C4-2B (cell line): ENCODE measurements around the gene ECT2.

Experiments used
- ZFX ChIP-seq: fragments of 450-650 bp; IDR thresholded peaks from 2 replicates; pipeline ENCODE4 v1.6.1; 2017
- TF ChIP-seq, protein P1 (sequence below): fragments of 450-650 bp; conservative IDR thresholded peaks from 2 replicates; pipeline ENCODE4 v1.5.1; 2017; ENCODE audit warnings: mild to moderate bottlenecking

DNA sequence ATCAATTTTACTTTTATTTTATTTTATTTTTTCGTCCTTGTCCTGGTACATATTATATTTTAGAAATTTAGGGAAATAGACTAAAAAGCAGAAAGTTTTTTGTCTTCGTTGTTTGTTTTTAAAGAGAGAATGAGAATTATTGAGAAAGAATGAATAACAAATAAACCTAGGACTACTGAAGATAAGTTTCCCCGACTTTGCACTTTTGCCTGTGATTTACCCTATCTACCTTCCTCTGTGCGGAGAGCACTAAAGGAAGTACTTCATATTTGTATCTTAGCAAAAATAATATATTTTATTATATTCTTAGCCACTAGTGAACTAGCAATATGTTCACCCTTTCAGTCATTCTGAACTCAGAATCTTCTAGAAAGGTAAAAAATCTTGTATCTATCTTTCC is 60.6 kb downstream of the ECT2 start:
- no peak for TF ChIP-seq ZFX
- TF ChIP-seq, protein P1, sequence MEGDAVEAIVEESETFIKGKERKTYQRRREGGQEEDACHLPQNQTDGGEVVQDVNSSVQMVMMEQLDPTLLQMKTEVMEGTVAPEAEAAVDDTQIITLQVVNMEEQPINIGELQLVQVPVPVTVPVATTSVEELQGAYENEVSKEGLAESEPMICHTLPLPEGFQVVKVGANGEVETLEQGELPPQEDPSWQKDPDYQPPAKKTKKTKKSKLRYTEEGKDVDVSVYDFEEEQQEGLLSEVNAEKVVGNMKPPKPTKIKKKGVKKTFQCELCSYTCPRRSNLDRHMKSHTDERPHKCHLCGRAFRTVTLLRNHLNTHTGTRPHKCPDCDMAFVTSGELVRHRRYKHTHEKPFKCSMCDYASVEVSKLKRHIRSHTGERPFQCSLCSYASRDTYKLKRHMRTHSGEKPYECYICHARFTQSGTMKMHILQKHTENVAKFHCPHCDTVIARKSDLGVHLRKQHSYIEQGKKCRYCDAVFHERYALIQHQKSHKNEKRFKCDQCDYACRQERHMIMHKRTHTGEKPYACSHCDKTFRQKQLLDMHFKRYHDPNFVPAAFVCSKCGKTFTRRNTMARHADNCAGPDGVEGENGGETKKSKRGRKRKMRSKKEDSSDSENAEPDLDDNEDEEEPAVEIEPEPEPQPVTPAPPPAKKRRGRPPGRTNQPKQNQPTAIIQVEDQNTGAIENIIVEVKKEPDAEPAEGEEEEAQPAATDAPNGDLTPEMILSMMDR, result no peak
